ENCODE data around the gene BLZF1.
"Not testable (repeated sequence)": the region's sequence is repeated elsewhere in the genome, so short reads cannot be mapped to it uniquely, and the experiment has no call there.

BLZF1 gene

DNA sequence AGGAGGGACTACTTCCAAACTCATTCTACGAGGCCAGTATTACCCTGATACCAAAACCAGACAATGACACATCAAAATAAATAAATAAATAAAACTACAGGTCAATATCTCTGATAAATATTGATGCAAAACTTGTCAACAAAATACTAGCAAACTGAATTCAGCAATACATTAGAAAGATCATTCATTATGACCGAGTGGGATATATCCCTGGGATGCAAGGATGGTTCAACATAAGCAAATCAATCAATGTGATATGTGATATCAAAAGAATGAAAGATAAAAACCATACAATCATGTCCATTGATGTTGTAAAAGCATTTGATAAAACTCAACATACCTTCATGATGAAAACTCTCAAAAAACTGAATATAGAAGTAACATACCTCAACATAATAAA, 37.1 kb upstream of the BLZF1 start:
- Histone ChIP-seq H3K4me1 (ENCODE audit: insufficient read depth, low read length, poor library complexity, severe bottlenecking) (peaks cover 15% of the 10 kb centered on the region), H3K36me3 (ENCODE audit: insufficient read depth, low read length) (no peaks in the 10 kb centered on the region), H3K4me3 (ENCODE audit: low read length, poor library complexity, severe bottlenecking) (no peak overlapping the region), H3F3A (ENCODE audit: low read depth) (no peaks in the 10 kb centered on the region), H3K9ac (ENCODE audit: low read depth, low read length, poor library complexity, severe bottlenecking) (no peak overlapping the region), H3K9me2 (replicated peaks; ENCODE audit: low read depth, low read length) (no peaks in the 10 kb centered on the region), H3K79me2 (ENCODE audit: insufficient read depth, low read length) (no peaks in the 10 kb centered on the region), H2AFZ (ENCODE audit: low read length) (no peak overlapping the region), H3K27me3 (ENCODE audit: insufficient read depth, low read length, poor library complexity, severe bottlenecking) (no peaks in the 10 kb centered on the region), H3K4me2 (ENCODE audit: low read depth, low read length, poor library complexity, severe bottlenecking) (no peak overlapping the region), H4K20me1 (ENCODE audit: insufficient read depth, low read length, poor library complexity, severe bottlenecking) (no peaks in the 10 kb centered on the region), H3K9me3 (ENCODE audit: insufficient read depth, low read depth, low read length) (peaks cover 9% of the 10 kb centered on the region; the same call in 1 of the 2 replicates)
- TF ChIP-seq EZH2phosphoT487 (IDR thresholded peaks at IDR 0.05; ENCODE audit: borderline replicate concordance) = no peak
- TF ChIP-seq, protein P1, sequence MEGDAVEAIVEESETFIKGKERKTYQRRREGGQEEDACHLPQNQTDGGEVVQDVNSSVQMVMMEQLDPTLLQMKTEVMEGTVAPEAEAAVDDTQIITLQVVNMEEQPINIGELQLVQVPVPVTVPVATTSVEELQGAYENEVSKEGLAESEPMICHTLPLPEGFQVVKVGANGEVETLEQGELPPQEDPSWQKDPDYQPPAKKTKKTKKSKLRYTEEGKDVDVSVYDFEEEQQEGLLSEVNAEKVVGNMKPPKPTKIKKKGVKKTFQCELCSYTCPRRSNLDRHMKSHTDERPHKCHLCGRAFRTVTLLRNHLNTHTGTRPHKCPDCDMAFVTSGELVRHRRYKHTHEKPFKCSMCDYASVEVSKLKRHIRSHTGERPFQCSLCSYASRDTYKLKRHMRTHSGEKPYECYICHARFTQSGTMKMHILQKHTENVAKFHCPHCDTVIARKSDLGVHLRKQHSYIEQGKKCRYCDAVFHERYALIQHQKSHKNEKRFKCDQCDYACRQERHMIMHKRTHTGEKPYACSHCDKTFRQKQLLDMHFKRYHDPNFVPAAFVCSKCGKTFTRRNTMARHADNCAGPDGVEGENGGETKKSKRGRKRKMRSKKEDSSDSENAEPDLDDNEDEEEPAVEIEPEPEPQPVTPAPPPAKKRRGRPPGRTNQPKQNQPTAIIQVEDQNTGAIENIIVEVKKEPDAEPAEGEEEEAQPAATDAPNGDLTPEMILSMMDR (conservative IDR thresholded peaks at IDR 0.05; ENCODE audit: low read length) = no peak

DNA sequence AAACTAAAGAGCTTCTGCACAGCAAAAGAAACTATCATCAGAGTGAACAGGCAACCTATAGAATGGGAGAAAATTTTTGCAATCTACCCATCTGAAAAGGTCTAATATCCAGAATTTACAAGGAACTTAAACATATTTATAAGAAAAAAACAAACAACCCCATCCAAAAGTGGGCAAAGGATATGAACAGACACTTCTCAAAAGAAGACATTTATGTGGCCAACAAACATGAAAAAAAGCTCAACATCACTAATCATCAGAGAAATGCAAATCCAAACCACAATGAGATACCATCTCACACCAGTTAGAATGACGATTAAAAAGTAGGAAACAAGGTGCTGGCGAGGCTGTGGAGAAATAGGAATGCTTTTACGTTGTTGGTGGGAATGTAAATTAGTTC, 33.3 kb upstream of the BLZF1 start:
- H3K4me3 ChIP-seq (ENCODE audit: low read length, poor library complexity, severe bottlenecking); H3K9me2 ChIP-seq (replicated peaks; ENCODE audit: low read depth, low read length); H3K4me2 ChIP-seq (ENCODE audit: low read depth, low read length, poor library complexity, severe bottlenecking); H3K79me2 ChIP-seq (ENCODE audit: insufficient read depth, low read length); H2AFZ ChIP-seq (ENCODE audit: low read length); H4K20me1 ChIP-seq (ENCODE audit: insufficient read depth, low read length, poor library complexity, severe bottlenecking); H3K36me3 ChIP-seq (ENCODE audit: insufficient read depth, low read length); H3K9ac ChIP-seq (ENCODE audit: low read depth, low read length, poor library complexity, severe bottlenecking); H3K27me3 ChIP-seq (ENCODE audit: insufficient read depth, low read length, poor library complexity, severe bottlenecking); H3F3A ChIP-seq (ENCODE audit: low read depth); H3K9me3 ChIP-seq (ENCODE audit: insufficient read depth, low read depth, low read length): not testable (repeated sequence)
- H3K4me1 ChIP-seq (ENCODE audit: insufficient read depth, low read length, poor library complexity, severe bottlenecking) = peaks cover 18% of the 10 kb centered on the region

DNA sequence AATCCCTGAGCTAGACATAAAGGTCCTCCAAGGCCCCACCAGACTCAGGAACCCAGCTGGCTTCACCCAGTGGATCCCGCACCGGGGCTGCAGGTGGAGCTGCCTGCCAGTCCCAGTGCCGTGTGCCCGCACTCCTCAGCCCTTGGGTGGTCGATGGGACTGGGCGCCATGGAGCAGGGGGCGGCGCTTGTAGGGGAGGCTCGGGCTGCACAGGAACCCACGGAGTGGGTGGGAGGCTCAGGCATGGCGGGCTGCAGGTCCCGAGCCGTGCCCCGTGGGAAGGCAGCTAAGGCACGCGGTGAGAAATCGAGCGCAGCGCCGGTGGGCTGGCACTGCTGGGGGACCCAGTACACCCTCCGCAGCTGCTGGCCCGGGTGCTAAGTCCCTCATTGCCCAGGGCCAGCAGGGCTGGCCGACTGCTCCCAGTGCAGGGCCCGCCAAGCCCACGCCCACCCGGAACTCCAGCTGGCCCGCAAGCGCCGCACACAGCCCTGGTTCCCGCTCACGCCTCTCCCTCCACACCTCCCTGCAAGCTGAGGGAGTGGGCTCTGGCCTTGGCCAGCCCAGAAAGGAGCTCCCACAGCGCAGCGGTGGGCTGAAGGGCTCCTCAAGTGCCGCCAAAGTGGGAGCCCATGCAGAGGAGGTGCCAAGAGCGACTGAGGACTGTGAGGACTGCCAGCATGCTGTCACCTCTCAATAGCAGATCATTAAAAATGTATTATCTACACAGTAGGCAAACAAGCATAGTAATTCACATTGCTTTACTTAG, 30.9 kb upstream of the BLZF1 start:
- H3K79me2 ChIP-seq (ENCODE audit: insufficient read depth, low read length); H3K4me2 ChIP-seq (ENCODE audit: low read depth, low read length, poor library complexity, severe bottlenecking); H3K9me3 ChIP-seq (ENCODE audit: insufficient read depth, low read depth, low read length); H3K36me3 ChIP-seq (ENCODE audit: insufficient read depth, low read length); H4K20me1 ChIP-seq (ENCODE audit: insufficient read depth, low read length, poor library complexity, severe bottlenecking); H2AFZ ChIP-seq (ENCODE audit: low read length); H3K9ac ChIP-seq (ENCODE audit: low read depth, low read length, poor library complexity, severe bottlenecking); H3K4me3 ChIP-seq (ENCODE audit: low read length, poor library complexity, severe bottlenecking); H3K27me3 ChIP-seq (ENCODE audit: insufficient read depth, low read length, poor library complexity, severe bottlenecking); H3F3A ChIP-seq (ENCODE audit: low read depth); H3K9me2 ChIP-seq (replicated peaks; ENCODE audit: low read depth, low read length): not testable (repeated sequence)
- H3K4me1 ChIP-seq (ENCODE audit: insufficient read depth, low read length, poor library complexity, severe bottlenecking) = peaks cover 20% of the 10 kb centered on the region

DNA sequence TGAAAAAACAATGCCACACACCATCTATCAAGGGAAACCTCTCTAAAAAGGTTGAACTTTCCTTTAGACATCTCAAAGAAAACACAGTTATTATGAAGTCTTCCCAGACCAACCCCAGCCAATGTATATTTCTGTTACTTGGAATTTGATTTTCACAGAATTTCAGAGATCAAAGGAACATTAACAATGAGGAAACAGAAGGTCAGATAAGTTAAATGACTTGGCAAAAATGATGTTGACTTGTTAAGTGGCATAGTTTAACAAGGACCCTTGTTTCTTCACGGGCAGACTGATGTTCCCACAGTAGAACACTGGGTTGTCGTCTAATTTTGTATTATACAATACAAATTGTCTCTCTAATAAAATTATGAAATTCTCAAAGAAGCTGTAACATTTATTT, 29.4 kb upstream of the BLZF1 start:
- Histone ChIP-seq H3K4me1 (ENCODE audit: insufficient read depth, low read length, poor library complexity, severe bottlenecking) (peaks cover 20% of the 10 kb centered on the region), H3K36me3 (ENCODE audit: insufficient read depth, low read length) (no peaks in the 10 kb centered on the region), H3F3A (ENCODE audit: low read depth) (no peaks in the 10 kb centered on the region; the same call in 1 of the 2 replicates), H3K9me2 (replicated peaks; ENCODE audit: low read depth, low read length) (no peaks in the 10 kb centered on the region), H4K20me1 (ENCODE audit: insufficient read depth, low read length, poor library complexity, severe bottlenecking) (no peaks in the 10 kb centered on the region), H3K9me3 (ENCODE audit: insufficient read depth, low read depth, low read length) (no peaks in the 10 kb centered on the region; the same call in 1 of the 2 replicates), H3K4me2 (ENCODE audit: low read depth, low read length, poor library complexity, severe bottlenecking) (peak overlapping the region; percentile 47), H3K79me2 (ENCODE audit: insufficient read depth, low read length) (no peaks in the 10 kb centered on the region), H3K9ac (ENCODE audit: low read depth, low read length, poor library complexity, severe bottlenecking) (no peak overlapping the region), H3K4me3 (ENCODE audit: low read length, poor library complexity, severe bottlenecking) (peak overlapping the region; percentile 6), H2AFZ (ENCODE audit: low read length) (no peak overlapping the region), H3K27me3 (ENCODE audit: insufficient read depth, low read length, poor library complexity, severe bottlenecking) (no peaks in the 10 kb centered on the region)
- no peak for TF ChIP-seq EZH2phosphoT487 (IDR thresholded peaks at IDR 0.05; ENCODE audit: borderline replicate concordance)
- TF ChIP-seq, protein P1 (conservative IDR thresholded peaks at IDR 0.05; ENCODE audit: low read length) = no peak
